ENCODE measurements around the gene AKAP8L.
"Not testable (repeated sequence)": the region's sequence is repeated elsewhere in the genome, so short reads cannot be mapped to it uniquely, and the experiment has no call there.

The AKAP8L gene

DNA sequence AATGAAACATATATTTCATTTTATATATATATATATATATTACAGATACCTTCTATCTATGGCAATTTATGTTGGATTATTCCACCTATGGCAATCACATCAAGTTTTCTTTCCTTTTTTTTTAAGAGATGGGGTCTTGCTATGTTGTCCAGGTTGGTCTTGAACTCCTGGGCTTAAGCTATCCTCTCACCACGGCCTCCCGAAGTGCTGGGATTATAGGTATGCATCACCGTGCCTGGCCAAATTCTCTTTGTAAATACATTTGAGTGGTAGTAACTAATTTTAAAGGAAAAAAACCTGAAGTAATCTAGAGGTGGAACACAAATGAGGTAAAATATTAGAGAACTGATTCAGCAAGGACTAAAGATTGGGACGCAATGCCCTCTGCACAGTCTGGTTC, 64.9 kb downstream of the AKAP8L start:
- DNase-seq (ENCODE audit: low read depth in 2 of 2), result no peak

DNA sequence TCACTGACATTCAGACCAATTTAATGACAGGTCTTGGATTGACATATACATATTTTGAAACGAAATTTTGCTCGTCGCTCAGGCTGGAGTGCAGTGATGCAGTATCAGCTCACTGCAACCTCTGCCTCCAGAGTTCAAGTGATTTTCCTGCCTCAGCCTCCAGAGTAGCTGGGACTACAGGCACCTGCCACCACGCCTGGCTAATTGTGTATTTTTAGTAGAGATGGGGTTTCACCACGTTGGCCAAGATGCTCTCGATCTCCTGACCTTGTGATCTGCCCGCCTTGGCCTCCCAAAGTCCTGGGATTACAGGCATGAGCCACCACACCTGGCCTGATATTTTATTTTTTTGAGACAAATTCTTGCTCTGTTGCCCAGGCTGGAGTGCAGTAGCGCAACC, 66.3 kb downstream of the AKAP8L start:
- not testable (repeated sequence) for DNase-seq (ENCODE audit: low read depth in 2 of 2)

DNA sequence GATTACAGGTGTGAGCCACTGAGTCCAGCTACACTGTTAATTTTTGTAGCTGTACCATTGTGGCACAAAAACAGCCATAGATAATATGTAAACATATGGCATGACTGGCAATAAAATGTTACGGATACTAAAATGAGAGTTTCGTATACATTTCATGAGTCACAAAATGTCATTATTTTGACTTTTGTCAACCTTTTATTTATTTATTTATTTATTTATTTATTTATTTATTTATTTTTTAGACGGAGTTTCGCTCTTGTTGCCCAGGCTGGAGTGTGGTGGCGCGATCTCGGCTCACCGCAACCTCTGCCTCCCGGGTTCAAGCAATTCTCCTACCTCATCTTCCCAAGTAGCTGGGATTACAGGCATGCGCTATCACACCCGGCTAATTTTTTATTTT, 77.5 kb downstream of the AKAP8L start:
- not testable (repeated sequence) for DNase-seq (ENCODE audit: low read depth in 2 of 2)

DNA sequence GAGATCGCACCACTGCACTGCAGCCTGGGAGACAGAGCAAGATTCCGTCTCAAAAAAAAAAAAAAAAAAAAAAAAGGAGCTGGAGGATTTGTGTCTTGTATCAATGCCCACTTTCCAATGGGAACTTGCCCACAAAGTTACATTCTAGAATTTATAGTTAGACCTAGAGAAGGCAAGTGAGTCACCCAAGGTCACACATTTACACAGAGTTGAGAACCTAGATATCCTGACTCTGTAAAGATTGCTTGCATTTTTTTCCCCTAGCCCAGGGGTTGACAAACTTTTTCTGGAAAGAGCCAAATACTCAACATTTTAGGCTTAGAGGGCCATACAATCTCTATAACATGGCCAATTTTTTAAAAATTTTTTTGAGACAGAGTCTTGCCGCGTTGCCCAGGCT, 78.7 kb downstream of the AKAP8L start:
- DNase-seq (ENCODE audit: low read depth in 2 of 2), result no peak

DNA sequence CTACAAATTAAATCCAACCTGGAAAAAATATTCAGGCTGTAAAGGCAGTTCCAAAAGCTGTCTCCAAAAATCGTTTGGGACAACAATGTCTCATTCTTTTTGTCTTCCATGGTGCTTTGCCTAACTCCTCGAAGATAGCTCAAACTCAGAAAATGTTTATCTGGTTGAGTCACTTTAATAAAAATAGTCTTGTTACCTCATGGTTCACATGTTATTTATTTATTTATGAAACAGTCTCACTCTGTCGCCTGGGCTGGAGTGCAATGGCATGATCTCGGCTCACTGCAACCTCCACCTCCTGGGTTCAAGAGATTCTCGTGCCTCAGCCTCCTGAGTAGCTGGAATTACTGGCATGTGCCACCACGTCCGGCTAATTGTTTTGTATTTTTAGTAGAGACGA, 81.6 kb downstream of the AKAP8L start:
- no peak for DNase-seq (ENCODE audit: low read depth in 2 of 2)

DNA sequence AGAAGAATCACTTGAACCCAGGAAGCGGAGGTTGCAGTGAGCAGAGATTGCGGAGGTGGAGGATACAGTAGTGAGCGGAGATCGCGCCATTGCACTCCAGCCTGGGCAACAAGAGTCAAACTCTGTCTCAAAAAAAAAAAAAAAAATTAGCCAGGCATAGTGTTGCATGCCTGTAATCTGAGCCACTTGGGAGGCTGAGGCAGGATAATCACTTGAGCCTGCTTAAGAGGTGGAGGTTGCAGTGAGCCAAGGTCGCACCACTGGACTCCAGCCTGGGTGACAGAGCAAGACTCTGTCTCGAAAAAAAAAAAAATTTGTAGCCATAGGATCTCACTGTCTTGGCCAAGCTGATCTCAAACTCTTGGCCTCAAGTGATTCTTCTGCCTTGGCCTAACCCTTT, 82.8 kb downstream of the AKAP8L start:
- DNase-seq (ENCODE audit: low read depth in 2 of 2), result not testable (repeated sequence)

DNA sequence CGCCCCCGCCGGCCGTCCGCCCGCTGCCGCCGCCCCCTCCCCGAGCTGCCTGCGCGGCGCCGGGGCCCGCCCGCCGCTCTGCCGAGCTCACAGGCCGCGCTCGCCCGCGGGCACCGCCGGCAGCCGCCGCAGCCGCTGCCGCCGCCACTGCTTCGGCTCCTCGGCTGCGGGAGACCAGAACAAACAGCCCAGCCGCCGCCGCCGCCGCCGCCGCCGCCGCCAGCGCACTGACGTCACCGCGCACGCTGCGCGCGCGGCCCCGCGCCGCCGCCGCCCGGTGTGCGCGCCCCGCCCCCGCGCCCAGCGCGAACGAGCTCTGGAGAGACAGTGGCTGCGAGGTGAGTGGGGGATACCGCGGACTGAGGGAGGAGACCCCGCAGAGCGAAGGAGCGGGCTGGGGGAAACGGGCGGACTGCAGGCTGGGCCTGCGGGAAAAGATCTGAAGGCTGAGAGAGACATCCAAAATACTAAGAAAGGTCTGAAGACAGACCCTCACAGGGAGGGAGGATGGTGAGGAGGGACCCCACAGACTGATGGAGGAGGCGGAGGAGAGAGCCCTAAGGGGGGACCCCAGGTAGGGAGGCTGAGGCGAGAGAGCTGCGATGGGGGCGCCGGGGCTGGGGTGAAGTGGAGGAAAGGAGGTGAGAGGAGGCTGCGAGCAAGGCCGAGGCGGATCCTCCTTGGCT, 86.3 kb downstream of the AKAP8L start, which contains the start of gene BRD4:
BRD4 (minus strand) TSS at position 229 of the 686 bp plus-strand sequence. CDS start 59,440 bp downstream, outside the sequence.
- DNase-seq (ENCODE audit: low read depth in 2 of 2), result peak; percentile 41 to 63

DNA sequence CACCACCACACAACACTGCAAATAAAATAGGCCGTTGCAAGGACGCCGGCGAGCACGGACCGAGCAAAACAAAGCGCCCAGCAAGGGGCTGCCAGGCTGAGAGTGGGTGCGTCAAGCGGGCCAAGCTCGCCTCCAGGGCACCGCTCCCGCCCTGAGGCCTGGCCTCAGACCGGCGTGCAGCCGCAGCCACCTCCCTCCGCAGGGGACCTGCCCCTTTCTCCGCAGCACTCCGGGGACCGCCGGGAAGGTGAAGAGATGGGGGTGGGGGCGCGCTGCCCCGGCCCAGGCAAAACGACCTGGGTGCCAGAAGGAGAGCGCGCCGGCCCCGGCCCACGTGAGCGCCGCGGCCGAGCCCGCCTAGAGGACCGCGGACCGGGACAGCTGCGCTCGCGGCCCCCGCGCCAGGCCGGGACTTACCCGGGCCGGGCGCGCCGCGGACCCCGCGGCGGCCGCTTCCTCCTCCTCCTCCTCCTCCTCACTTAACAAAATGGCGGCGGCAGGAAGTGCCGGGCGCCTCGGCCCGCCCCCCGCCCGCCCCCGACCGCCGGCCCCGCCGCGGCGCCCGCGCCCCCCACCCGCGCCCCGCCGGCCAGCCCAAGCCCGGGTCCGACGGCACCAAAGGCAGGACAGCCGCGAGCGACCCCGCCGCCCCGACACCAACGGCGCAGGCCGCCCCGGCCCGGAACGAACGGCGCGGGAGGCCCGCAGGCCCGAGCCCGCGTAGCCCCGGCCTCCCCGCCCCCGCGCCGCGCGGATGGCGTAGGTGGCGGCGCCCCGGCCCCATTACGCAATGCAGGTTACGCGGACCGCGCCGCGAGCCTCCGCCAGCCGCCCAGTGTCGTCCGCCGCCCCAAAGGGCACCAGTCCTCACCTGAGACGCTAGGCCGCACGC, 87.1 kb downstream of the AKAP8L start:
- peak in 1 of 2 donors; percentile 47 for DNase-seq (ENCODE audit: low read depth in 2 of 2)

DNA sequence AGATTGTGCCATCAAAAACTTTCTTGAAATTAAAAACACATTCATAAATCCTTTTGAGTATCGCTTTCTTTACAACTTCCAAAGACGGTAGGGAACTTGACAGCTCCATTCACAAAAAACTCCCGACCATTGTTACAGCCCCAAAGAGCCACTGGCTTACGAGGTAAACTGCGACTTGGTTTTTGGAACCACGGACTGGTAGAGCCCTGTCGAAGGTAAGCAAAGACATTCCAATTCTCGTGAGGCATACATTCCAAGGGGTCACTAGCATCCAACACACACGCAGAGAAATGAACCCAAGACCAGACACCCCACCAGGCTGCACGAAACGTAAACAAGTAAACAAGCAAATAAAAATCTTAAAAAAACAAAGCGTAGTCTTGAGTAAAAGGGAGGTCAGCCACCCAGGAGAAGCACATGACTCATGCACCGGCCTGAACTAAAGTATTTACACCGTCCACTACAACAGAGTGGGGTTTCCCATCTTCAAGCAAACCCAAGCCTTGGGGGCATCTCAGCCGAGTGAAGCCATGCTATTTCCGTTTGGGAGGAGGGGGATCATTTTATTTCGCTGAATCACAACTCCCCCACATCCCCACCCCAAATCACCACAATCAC, 87.9 kb downstream of the AKAP8L start:
- DNase-seq (ENCODE audit: low read depth in 2 of 2), result no peak
